ENCODE results near the gene MED26.
"Not testable (repeated sequence)": the region's sequence is repeated elsewhere in the genome, so short reads cannot be mapped to it uniquely, and the experiment has no call there.

MED26 gene

DNA sequence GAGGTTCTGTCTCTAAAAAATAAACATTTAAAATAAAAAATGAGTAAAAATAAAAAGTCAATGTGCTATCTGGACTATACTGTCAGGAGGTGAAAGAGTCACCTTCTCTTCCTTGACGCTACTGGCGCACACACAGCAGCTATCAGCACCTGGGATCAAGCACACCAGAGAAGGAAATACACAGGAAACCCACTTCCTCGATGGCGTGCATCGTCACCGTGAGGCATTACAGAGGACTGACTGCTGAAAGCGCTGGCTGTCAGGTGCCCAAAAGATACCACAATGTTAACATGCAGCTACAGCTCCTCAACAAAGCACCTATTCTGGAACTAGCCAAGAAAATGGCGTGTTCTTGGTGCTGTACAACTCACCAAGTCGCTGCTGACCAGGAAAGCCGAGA, 61.8 kb downstream of the MED26 start:
- TF ChIP-seq, protein P1, sequence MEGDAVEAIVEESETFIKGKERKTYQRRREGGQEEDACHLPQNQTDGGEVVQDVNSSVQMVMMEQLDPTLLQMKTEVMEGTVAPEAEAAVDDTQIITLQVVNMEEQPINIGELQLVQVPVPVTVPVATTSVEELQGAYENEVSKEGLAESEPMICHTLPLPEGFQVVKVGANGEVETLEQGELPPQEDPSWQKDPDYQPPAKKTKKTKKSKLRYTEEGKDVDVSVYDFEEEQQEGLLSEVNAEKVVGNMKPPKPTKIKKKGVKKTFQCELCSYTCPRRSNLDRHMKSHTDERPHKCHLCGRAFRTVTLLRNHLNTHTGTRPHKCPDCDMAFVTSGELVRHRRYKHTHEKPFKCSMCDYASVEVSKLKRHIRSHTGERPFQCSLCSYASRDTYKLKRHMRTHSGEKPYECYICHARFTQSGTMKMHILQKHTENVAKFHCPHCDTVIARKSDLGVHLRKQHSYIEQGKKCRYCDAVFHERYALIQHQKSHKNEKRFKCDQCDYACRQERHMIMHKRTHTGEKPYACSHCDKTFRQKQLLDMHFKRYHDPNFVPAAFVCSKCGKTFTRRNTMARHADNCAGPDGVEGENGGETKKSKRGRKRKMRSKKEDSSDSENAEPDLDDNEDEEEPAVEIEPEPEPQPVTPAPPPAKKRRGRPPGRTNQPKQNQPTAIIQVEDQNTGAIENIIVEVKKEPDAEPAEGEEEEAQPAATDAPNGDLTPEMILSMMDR (IDR thresholded peaks at IDR 0.05; ENCODE audit: low read depth, low read length, missing control alignments) = no peak
- H3K27me3 ChIP-seq (replicated peaks) = no peaks in the 10 kb centered on the region
- no peak overlapping the region for H3K27ac ChIP-seq
- H3K4me3 ChIP-seq (ENCODE audit: low read depth, low read length) = no peak overlapping the region
- peaks cover 73% of the 10 kb centered on the region for H3K36me3 ChIP-seq (replicated peaks)
- no peak for DNase-seq
- in situ Hi-C loops (cut with HindIII; ENCODE audit: low pct_ligation_motif_present, low sequenced_read_pairs) = no loop called here

DNA sequence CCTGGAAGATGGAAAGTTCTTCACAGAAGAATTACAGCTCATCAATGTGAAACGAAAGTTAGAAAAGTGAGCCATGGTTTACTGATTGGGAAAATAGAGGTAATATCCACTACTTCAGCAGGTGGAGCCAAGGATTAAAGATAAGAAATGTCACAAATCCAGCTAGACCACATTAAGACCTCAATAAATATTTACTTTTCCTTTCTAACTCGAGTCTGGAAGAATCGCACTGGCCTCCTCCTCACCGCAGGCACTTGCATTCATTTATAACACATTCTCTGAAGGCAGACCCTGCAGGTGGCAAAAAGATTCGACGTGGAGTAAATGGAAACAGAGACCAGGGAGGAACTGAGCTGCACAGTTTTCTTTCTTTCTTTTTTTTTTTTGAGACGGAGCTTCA, 63.2 kb downstream of the MED26 start:
- Histone ChIP-seq H3K36me3 (replicated peaks) (peaks cover 77% of the 10 kb centered on the region), H3K27ac (no peak overlapping the region), H3K27me3 (replicated peaks) (no peaks in the 10 kb centered on the region), H3K4me3 (ENCODE audit: low read depth, low read length) (no peak overlapping the region)
- in situ Hi-C loops (cut with HindIII; ENCODE audit: low pct_ligation_motif_present, low sequenced_read_pairs) = no loop called here
- TF ChIP-seq, protein P1 (IDR thresholded peaks at IDR 0.05; ENCODE audit: low read depth, low read length, missing control alignments) = no peak
- no peak for DNase-seq

- no peak overlapping the region for H3K27ac ChIP-seq
- H3K27me3 ChIP-seq (replicated peaks) = no peaks in the 10 kb centered on the region
- no peak for DNase-seq
- H3K36me3 ChIP-seq (replicated peaks) = peaks cover 77% of the 10 kb centered on the region
- in situ Hi-C loops (cut with HindIII; ENCODE audit: low pct_ligation_motif_present, low sequenced_read_pairs) = no loop called here
- TF ChIP-seq, protein P1 (IDR thresholded peaks at IDR 0.05; ENCODE audit: low read depth, low read length, missing control alignments) = no peak
- no peak overlapping the region for H3K4me3 ChIP-seq (ENCODE audit: low read depth, low read length)
Measured at GRCh38 chr19:16562608-16563025, 65.4 kb downstream of the MED26 start.

DNA sequence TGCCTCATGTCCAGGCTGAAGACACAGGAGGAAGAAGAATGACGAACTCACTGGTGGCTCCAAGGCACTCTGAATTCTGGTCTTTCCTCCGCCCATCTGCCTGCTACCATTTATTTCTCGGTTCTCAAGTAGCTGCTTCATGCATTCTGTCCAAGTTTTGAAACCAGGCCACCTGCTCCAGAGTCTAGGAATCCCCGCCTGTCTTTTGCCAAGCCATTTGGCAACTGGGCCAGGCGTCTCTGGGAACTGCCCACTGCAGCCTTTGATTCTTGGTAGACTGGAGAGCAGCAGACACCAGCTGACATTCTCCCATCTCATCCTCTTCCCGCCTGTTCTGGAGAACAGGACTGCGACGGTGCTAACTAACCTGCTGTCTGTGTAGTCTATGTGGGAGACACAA, 66.6 kb downstream of the MED26 start:
- H3K27me3 ChIP-seq (replicated peaks) = no peaks in the 10 kb centered on the region
- DNase-seq = no peak
- TF ChIP-seq, protein P1 (IDR thresholded peaks at IDR 0.05; ENCODE audit: low read depth, low read length, missing control alignments) = no peak
- in situ Hi-C loops (cut with HindIII; ENCODE audit: low pct_ligation_motif_present, low sequenced_read_pairs) = no loop called here
- H3K36me3 ChIP-seq (replicated peaks) = peaks cover 74% of the 10 kb centered on the region
- H3K4me3 ChIP-seq (ENCODE audit: low read depth, low read length) = no peak overlapping the region
- no peak overlapping the region for H3K27ac ChIP-seq

- DNase-seq = no peak
- no peaks in the 10 kb centered on the region for H3K27me3 ChIP-seq (replicated peaks)
- H3K36me3 ChIP-seq (replicated peaks) = peaks cover 74% of the 10 kb centered on the region
- in situ Hi-C loops (cut with HindIII; ENCODE audit: low pct_ligation_motif_present, low sequenced_read_pairs) = no loop called here
- H3K27ac ChIP-seq = no peak overlapping the region
- TF ChIP-seq, protein P1 (IDR thresholded peaks at IDR 0.05; ENCODE audit: low read depth, low read length, missing control alignments) = no peak
- no peak overlapping the region for H3K4me3 ChIP-seq (ENCODE audit: low read depth, low read length)
Measured at GRCh38 chr19:16559780-16560276, 68.2 kb downstream of the MED26 start.

- in situ Hi-C loops (cut with HindIII; ENCODE audit: low pct_ligation_motif_present, low sequenced_read_pairs) = no loop called here
- peaks cover 59% of the 10 kb centered on the region for H3K36me3 ChIP-seq (replicated peaks)
- H3K27ac ChIP-seq = no peak overlapping the region
- H3K27me3 ChIP-seq (replicated peaks) = no peaks in the 10 kb centered on the region
- no peak for DNase-seq
- no peak overlapping the region for H3K4me3 ChIP-seq (ENCODE audit: low read depth, low read length)
- TF ChIP-seq, protein P1 (IDR thresholded peaks at IDR 0.05; ENCODE audit: low read depth, low read length, missing control alignments) = no peak
Measured at GRCh38 chr19:16554776-16555175, 73.2 kb downstream of the MED26 start.

- H3K27ac ChIP-seq; H3K4me3 ChIP-seq (ENCODE audit: low read depth, low read length); DNase-seq; in situ Hi-C loops (cut with HindIII; ENCODE audit: low pct_ligation_motif_present, low sequenced_read_pairs); H3K27me3 ChIP-seq (replicated peaks): not testable (repeated sequence)
- H3K36me3 ChIP-seq (replicated peaks) = peaks cover 41% of the 10 kb centered on the region
Measured at GRCh38 chr19:16551902-16552301, 76.1 kb downstream of the MED26 start.

All from brain microvascular endothelial cell (primary cell).